Uterus (tissue), 4 donors: ENCODE results near the gene PCGF2. TPM values are rescaled to one million over a fixed set of nuclear protein-coding genes. Genes with fewer than 3 reads are reported as not detected.
"Not testable (repeated sequence)": the region's sequence is repeated elsewhere in the genome, so short reads cannot be mapped to it uniquely, and the experiment has no call there.

Experiments used
- DNase-seq, 2 donors: peaks; one replicate each; pipeline ENCODE4 v3.0.0-alpha.2; 2019 to 2020
- H3K27ac ChIP-seq, 2 donors: fragments of 200-600 bp; sonication (generic); 1 replicate in 1 of 2; 2 replicates in 1 of 2; pipeline ENCODE4 v1.5.1; 2016 to 2018
- H3K27me3 ChIP-seq, 2 donors: fragments of 200-600 bp; sonication (generic); one replicate each; pipeline ENCODE4 v1.5.1; 2018 to 2019; ENCODE audit warnings: control low read depth in 1 of 2
- H3K36me3 ChIP-seq, 2 donors: fragments of 200-600 bp; sonication (generic); one replicate each; pipeline ENCODE4 v1.5.1; 2019; ENCODE audit warnings: control low read depth in 1 of 2
- H3K4me1 ChIP-seq, 2 donors: fragments of 200-600 bp; sonication (generic); one replicate each; pipeline ENCODE4 v1.5.1; 2018 to 2019; ENCODE audit warnings: control low read depth in 1 of 2
- H3K4me3 ChIP-seq, 2 donors: fragments of 200-600 bp; sonication (generic); 1 replicate in 1 of 2; 2 replicates in 1 of 2; pipeline ENCODE4 v1.5.1; 2018 to 2019; ENCODE audit warnings: mild to moderate bottlenecking in 1 of 2
- H3K9me3 ChIP-seq, 2 donors: fragments of 200-600 bp; sonication (generic); one replicate each; pipeline ENCODE4 v1.5.1; 2019; ENCODE audit warnings: control low read depth in 1 of 2
- CTCF ChIP-seq, 4 experiments: fragments of 200-600 bp in 2 of 4; fragments of 450-650 bp in 2 of 4; sonication (generic) in 2 of 4; IDR thresholded peaks; one replicate each; pipeline ENCODE4 v1.5.1; 2016 to 2019; ENCODE audit warnings: antibody characterized with exemption in 4 of 4, mild to moderate bottlenecking in 2 of 4, moderate library complexity in 1 of 4
- POLR2A ChIP-seq, 2 donors: fragments of 450-650 bp; IDR thresholded peaks; one replicate each; pipeline ENCODE4 v1.6.1; 2016; ENCODE audit warnings: antibody characterized with exemption in 2 of 2, mild to moderate bottlenecking in 1 of 2, moderate library complexity in 1 of 2
- intact Hi-C: fragments of 100-400 bp; cut with DNase I; formaldehyde crosslinking; loops from one replicate; pipeline ENCODE4 v1.15.1; 2023; ENCODE audit warnings: low total_unique reads
- total RNA-seq, 4 donors: library from RNA; depleted of rRNA in 3 of 4; stranded (reverse); fragments of >200 nt in 3 of 4; gene quantifications; one replicate each; pipeline versions ENCODE4 v1.1.0 to v1.2.4, GENCODE V29; 2014 to 2023
- donor health status: DM: yes; HTN: yes; CAD: no.

PCGF2 gene
- total RNA-seq, 4 donors from 2014 or later, result 5.5 to 81.8 (median 16.2) TPM

- DNase-seq, result no peak
- Histone ChIP-seq H3K36me3 (no peaks in the 10 kb centered on the region), H3K27me3 (no peaks in the 10 kb centered on the region), H3K4me1 (peaks cover 0 to 10% of the 10 kb centered on the region in 2 donors), H3K27ac (no peak overlapping the region), H3K9me3 (no peaks in the 10 kb centered on the region), H3K4me3 (no peak overlapping the region)
- intact Hi-C loops, result no loop called here
- TF ChIP-seq POLR2A (IDR thresholded peaks at IDR 0.05), result no peak
Measured at GRCh38 chr17:38791162-38791561, 43.0 kb upstream of the PCGF2 start.

DNA sequence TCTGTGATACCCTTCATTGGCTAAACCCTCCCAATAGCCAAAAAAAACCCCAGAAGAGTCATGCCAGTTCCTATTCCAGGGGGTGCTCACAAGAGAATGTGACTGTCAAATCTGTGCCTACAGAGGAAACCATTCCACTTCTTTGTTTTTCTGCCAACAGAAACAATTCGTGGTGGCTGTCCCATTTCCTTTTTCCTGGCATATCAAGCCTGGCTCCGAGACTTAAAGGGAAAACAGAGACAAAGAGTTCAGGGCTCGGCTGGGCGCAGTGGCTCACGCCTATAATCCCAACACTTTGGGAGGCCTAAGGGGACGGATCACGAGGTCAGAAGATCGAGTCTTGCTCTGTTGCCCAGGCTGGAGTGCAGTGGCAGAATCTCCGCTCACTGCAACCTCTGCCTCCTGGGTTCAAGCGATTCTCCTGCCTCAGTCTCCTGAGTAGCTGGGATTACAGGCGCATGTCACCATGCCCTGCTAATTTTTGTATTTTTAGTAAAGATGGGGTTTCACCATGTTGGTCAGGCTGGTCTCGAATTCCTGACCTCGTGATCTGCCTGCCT lies 42.1 kb upstream of the PCGF2 start:
- DNase-seq, intact Hi-C loops, H3K4me1 ChIP-seq, H3K36me3 ChIP-seq, H3K27ac ChIP-seq, H3K9me3 ChIP-seq, H3K4me3 ChIP-seq, H3K27me3 ChIP-seq: not testable (repeated sequence)

DNA sequence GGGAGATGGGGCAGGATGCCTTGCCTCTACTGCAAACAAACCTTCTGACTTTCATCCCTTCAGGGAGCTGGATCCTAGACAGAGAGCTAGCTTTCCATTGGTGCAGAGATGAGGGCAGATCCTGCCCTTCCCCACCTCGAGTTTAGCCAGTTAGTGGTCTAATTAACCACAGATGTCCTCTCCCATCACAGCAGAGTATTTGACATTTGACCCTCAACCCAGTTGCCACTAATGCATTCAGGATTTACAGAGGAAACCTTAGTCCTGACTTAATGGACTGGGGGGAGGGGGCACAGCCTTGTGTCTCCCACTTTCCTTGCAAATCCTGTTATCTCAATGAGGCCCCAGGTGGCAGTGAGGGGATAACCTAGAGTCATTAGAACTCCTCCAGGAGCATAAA lies 41.0 kb upstream of the PCGF2 start:
- no peak for TF ChIP-seq POLR2A (IDR thresholded peaks at IDR 0.05)
- no peak for TF ChIP-seq CTCF (IDR thresholded peaks at IDR 0.05)
- Histone ChIP-seq H3K4me1 (peaks cover 0 to 5% of the 10 kb centered on the region in 2 donors), H3K27me3 (no peaks in the 10 kb centered on the region), H3K27ac (no peak overlapping the region), H3K4me3 (no peak overlapping the region), H3K9me3 (no peaks in the 10 kb centered on the region), H3K36me3 (no peaks in the 10 kb centered on the region)
- DNase-seq, result no peak
- intact Hi-C loops, result no loop called here

DNA sequence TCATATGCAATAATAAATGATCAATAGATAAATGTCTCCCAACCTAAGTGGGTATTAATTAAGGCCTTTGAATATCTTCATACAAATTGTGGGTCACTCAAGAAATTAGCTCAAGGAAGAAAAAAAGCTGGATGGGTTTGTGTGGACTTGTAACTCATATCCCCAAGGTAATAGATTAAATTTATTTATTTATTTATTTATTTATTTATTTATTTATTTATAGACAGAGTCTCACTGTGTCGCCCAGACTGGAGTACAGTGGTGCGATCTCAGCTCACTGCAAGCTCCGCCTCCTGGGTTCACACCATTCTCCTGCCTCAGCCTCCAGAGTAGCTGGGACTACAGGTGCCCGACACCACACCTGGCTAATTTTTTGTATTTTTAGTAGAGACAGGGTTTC lies 39.9 kb upstream of the PCGF2 start:
- H3K27me3 ChIP-seq, H3K4me3 ChIP-seq, H3K9me3 ChIP-seq, H3K36me3 ChIP-seq, DNase-seq, intact Hi-C loops, H3K27ac ChIP-seq, H3K4me1 ChIP-seq: not testable (repeated sequence)

DNA sequence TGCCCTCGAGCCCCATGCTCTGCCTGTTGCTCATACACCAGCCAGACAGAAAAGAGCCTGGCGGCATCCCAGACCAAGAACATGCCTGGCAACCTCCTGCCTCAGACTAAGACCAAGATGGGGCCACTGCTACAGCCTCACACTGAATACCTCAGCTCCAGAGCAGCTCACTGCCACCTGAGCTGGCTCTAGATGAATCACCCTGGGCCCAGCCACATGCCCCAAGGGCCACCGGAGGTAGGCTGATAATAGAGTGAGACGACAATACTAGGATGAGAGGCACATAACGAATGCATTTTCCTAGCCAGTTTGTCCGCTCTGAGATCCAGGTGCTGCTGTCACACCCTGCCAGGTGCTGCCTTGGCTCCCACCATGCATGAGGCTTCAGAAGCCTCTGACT lies 38.2 kb upstream of the PCGF2 start:
- Histone ChIP-seq H3K27ac (no peak overlapping the region), H3K27me3 (no peaks in the 10 kb centered on the region), H3K9me3 (no peaks in the 10 kb centered on the region), H3K4me3 (no peak overlapping the region), H3K36me3 (no peaks in the 10 kb centered on the region), H3K4me1 (peaks cover 0 to 5% of the 10 kb centered on the region in 2 donors)
- DNase-seq, result no peak
- intact Hi-C loops, result no loop called here
- TF ChIP-seq POLR2A (IDR thresholded peaks at IDR 0.05) (no peak), CTCF (IDR thresholded peaks at IDR 0.05) (no peak)

- no peak for DNase-seq
- intact Hi-C loops, result no loop called here
- H3K9me3 ChIP-seq, result no peaks in the 10 kb centered on the region
- no peaks in the 10 kb centered on the region for H3K27me3 ChIP-seq
- H3K27ac ChIP-seq, result no peak overlapping the region
- H3K4me3 ChIP-seq, result no peak overlapping the region
- H3K36me3 ChIP-seq, result no peaks in the 10 kb centered on the region
- no peak for TF ChIP-seq CTCF (IDR thresholded peaks at IDR 0.05)
- TF ChIP-seq POLR2A (IDR thresholded peaks at IDR 0.05), result no peak
- no peaks in the 10 kb centered on the region for H3K4me1 ChIP-seq
Measured at GRCh38 chr17:38783227-38783626, 35.1 kb upstream of the PCGF2 start.
